Measurements from ENCODE around the gene CENPN. TPM values are rescaled to one million over a fixed set of nuclear protein-coding genes. Genes with fewer than 3 reads are reported as not detected.

The CENPN gene
- total and polyA plus RNA-seq, 3 donors from 2014 or later, result 11.5 to 39.1 (median 19.3) TPM

- Histone ChIP-seq H3K9me3 (no peaks in the 10 kb centered on the region), H3K27ac (no peak overlapping the region), H3K36me3 (ENCODE audit: low read depth, missing control alignments) (no peaks in the 10 kb centered on the region), H3K4me3 (no peak overlapping the region), H3K4me1 (no peaks in the 10 kb centered on the region), H3K27me3 (no peaks in the 10 kb centered on the region)
- WGBS, 2 donors, result 54 to 68% methylated on average over 6 of the region's 6 CpGs
- intact Hi-C loops (cut with DNase I; ENCODE audit: low total_unique reads), result no loop called here
- TF ChIP-seq CTCF (IDR thresholded peaks at IDR 0.05), result no peak
- TF ChIP-seq POLR2A (IDR thresholded peaks at IDR 0.05), result no peak
- no peak for DNase-seq
Measured at GRCh38 chr16:80993307-80993706, 13.7 kb upstream of the CENPN start.

GRCh38 chr16:80993834-80994233 lies 13.2 kb upstream of the CENPN start:
- Histone ChIP-seq H3K36me3 (ENCODE audit: low read depth, missing control alignments) (no peaks in the 10 kb centered on the region), H3K27me3 (no peaks in the 10 kb centered on the region), H3K27ac (no peak overlapping the region), H3K9me3 (no peaks in the 10 kb centered on the region), H3K4me1 (no peaks in the 10 kb centered on the region), H3K4me3 (no peak overlapping the region)
- intact Hi-C loops (cut with DNase I; ENCODE audit: low total_unique reads), result no loop called here
- no peak for TF ChIP-seq POLR2A (IDR thresholded peaks at IDR 0.05)
- TF ChIP-seq CTCF (IDR thresholded peaks at IDR 0.05), result no peak
- DNase-seq, result no peak

- DNase-seq, result no peak
- Histone ChIP-seq H3K27me3 (no peaks in the 10 kb centered on the region), H3K36me3 (ENCODE audit: low read depth, missing control alignments) (no peaks in the 10 kb centered on the region), H3K4me1 (no peaks in the 10 kb centered on the region), H3K4me3 (no peak overlapping the region), H3K27ac (no peak overlapping the region), H3K9me3 (no peaks in the 10 kb centered on the region)
- intact Hi-C loops (cut with DNase I; ENCODE audit: low total_unique reads), result no loop called here
- TF ChIP-seq CTCF (IDR thresholded peaks at IDR 0.05) (no peak), POLR2A (IDR thresholded peaks at IDR 0.05) (no peak)
Measured at GRCh38 chr16:80994451-80994850, 12.6 kb upstream of the CENPN start.

GRCh38 chr16:80996688-80997138 lies 10.3 kb upstream of the CENPN start:
- WGBS, 2 donors, result 47 to 61% methylated on average over 4 of the region's 4 CpGs

More at GRCh38 chr16:80996688-80997138, 10.3 kb upstream of the CENPN start:
- intact Hi-C loops (cut with DNase I; ENCODE audit: low total_unique reads), result no loop called here
- H3K27ac ChIP-seq, result no peak overlapping the region
- no peaks in the 10 kb centered on the region for H3K9me3 ChIP-seq
- TF ChIP-seq CTCF (IDR thresholded peaks at IDR 0.05) (no peak), POLR2A (IDR thresholded peaks at IDR 0.05) (no peak)
- H3K4me3 ChIP-seq, result no peak overlapping the region
- no peaks in the 10 kb centered on the region for H3K4me1 ChIP-seq
- no peaks in the 10 kb centered on the region for H3K27me3 ChIP-seq
- no peaks in the 10 kb centered on the region for H3K36me3 ChIP-seq (ENCODE audit: low read depth, missing control alignments)
- no peak for DNase-seq

All from testis (tissue), 3 donors.